OCI-LY1 (cell line): ENCODE measurements around the gene RNF214.
"Not testable (repeated sequence)": the region's sequence is repeated elsewhere in the genome, so short reads cannot be mapped to it uniquely, and the experiment has no call there.

Experiments used
- H2AFZ ChIP-seq: fragments of 200-600 bp; sonication (generic), shearing (Covaris generic); 2 replicates; pipeline ENCODE4 v1.6.0; 2014; ENCODE audit warnings: antibody characterized with exemption, mild to moderate bottlenecking, low read length
- H3F3A ChIP-seq: fragments of 200-600 bp; sonication (generic), shearing (Covaris generic); 2 replicates; pipeline ENCODE4 v1.6.0; 2014; ENCODE audit warnings: mild to moderate bottlenecking, antibody characterized with exemption, low read length, moderate library complexity; ENCODE audit not compliant: insufficient read depth
- H3K27ac ChIP-seq: fragments of 200-600 bp; sonication (generic); 2 replicates; pipeline ENCODE4 v1.5.1; 2014; ENCODE audit warnings: low read length, mixed run types, mild to moderate bottlenecking, low read depth; ENCODE audit not compliant: poor library complexity, severe bottlenecking
- H3K27me3 ChIP-seq: fragments of 200-600 bp; sonication (generic); 2 replicates; pipeline ENCODE4 v1.6.0; 2014; ENCODE audit warnings: antibody characterized with exemption, mild to moderate bottlenecking, low read length, moderate library complexity; ENCODE audit not compliant: insufficient read depth
- H3K36me3 ChIP-seq: fragments of 200-600 bp; sonication (generic); 2 replicates; pipeline ENCODE4 v1.6.1; 2014; ENCODE audit warnings: mild to moderate bottlenecking, antibody characterized with exemption, low read length, moderate library complexity, mixed read lengths; ENCODE audit not compliant: insufficient read depth
- H3K4me1 ChIP-seq: fragments of 200-600 bp; sonication (generic); 2 replicates; pipeline ENCODE4 v1.5.1; 2014; ENCODE audit warnings: mild to moderate bottlenecking, low read length, moderate library complexity; ENCODE audit not compliant: insufficient read depth, severe bottlenecking
- H3K4me2 ChIP-seq: fragments of 200-600 bp; sonication (generic), shearing (Covaris generic); 2 replicates; pipeline ENCODE4 v1.6.1; 2014; ENCODE audit warnings: low read length
- H3K4me3 ChIP-seq: fragments of 200-600 bp; sonication (generic); 2 replicates; pipeline ENCODE4 v1.5.1; 2014; ENCODE audit warnings: low read length, low read depth, mild to moderate bottlenecking, mixed read lengths; ENCODE audit not compliant: poor library complexity, severe bottlenecking
- H3K79me2 ChIP-seq: fragments of 200-600 bp; shearing (Covaris generic); 2 replicates; pipeline ENCODE4 v1.6.1; 2016; ENCODE audit warnings: mixed run types, low read length, mixed read lengths; ENCODE audit not compliant: insufficient read depth
- H3K9ac ChIP-seq: fragments of 200-600 bp; sonication (generic), shearing (Covaris generic); 2 replicates; pipeline ENCODE4 v1.6.1; 2014; ENCODE audit warnings: mild to moderate bottlenecking, low read length, mixed read lengths
- H3K9me2 ChIP-seq: fragments of 200-600 bp; sonication (generic), shearing (Covaris generic); 2 replicates; pipeline ENCODE4 v1.6.1; 2014; ENCODE audit warnings: low read depth, mild to moderate bottlenecking, low read length, mixed read lengths
- H3K9me3 ChIP-seq: fragments of 200-600 bp; shearing (Covaris generic); 2 replicates; pipeline ENCODE4 v1.6.1; 2014; ENCODE audit warnings: low read length, mixed read lengths
- H4K20me1 ChIP-seq: fragments of 200-600 bp; sonication (generic), shearing (Covaris generic); 2 replicates; pipeline ENCODE4 v1.6.0; 2016; ENCODE audit warnings: mild to moderate bottlenecking, low read length; ENCODE audit not compliant: insufficient read depth
- CTCF ChIP-seq: fragments of 200-600 bp; sonication (generic), shearing (Covaris generic); IDR thresholded peaks from 2 replicates; pipeline ENCODE4 v1.5.1; 2017; ENCODE audit warnings: mild to moderate bottlenecking, antibody characterized with exemption, low read length, moderate library complexity, mixed read lengths
- EZH2 ChIP-seq: fragments of 200-600 bp; sonication (generic), shearing (Covaris generic); IDR thresholded peaks from 2 replicates; pipeline ENCODE4 v1.8.0; 2017; ENCODE audit warnings: borderline replicate concordance, mixed run types, mild to moderate bottlenecking, antibody characterized with exemption, low read length, moderate library complexity, mixed read lengths

Gene RNF214

GRCh38 chr11:117209351-117210125, 22.9 kb upstream of the RNF214 start:
- H3K4me2 ChIP-seq, H3K9ac ChIP-seq, H3F3A ChIP-seq, H2AFZ ChIP-seq, H3K4me3 ChIP-seq, H4K20me1 ChIP-seq, H3K27ac ChIP-seq, H3K4me1 ChIP-seq, H3K9me3 ChIP-seq, H3K9me2 ChIP-seq, H3K79me2 ChIP-seq, H3K27me3 ChIP-seq: not testable (repeated sequence)
- H3K36me3 ChIP-seq, result peaks cover 18% of the 10 kb centered on the region; the same call in 1 of the 2 replicates

- Histone ChIP-seq H3K4me1 (no peaks in the 10 kb centered on the region), H4K20me1 (no peaks in the 10 kb centered on the region), H3F3A (no peaks in the 10 kb centered on the region), H3K9me3 (no peaks in the 10 kb centered on the region), H3K27me3 (no peaks in the 10 kb centered on the region), H3K4me3 (no peak overlapping the region), H3K27ac (no peak overlapping the region), H3K36me3 (peaks cover 22% of the 10 kb centered on the region; the same call in 1 of the 2 replicates), H2AFZ (no peak overlapping the region), H3K9me2 (no peaks in the 10 kb centered on the region), H3K79me2 (no peaks in the 10 kb centered on the region), H3K4me2 (no peak overlapping the region), H3K9ac (no peak overlapping the region)
- no peak for TF ChIP-seq CTCF
- TF ChIP-seq EZH2, result no peak
Observed at GRCh38 chr11:117210620-117211019, 21.9 kb upstream of the RNF214 start.

GRCh38 chr11:117212697-117213355, 19.6 kb upstream of the RNF214 start:
- H3K79me2 ChIP-seq, result no peaks in the 10 kb centered on the region

More at GRCh38 chr11:117212697-117213355, 19.6 kb upstream of the RNF214 start:
- TF ChIP-seq EZH2 (no peak), CTCF (no peak)
- no peak overlapping the region for H3K9ac ChIP-seq
- H3K4me2 ChIP-seq, result no peak overlapping the region
- H3F3A ChIP-seq, result no peaks in the 10 kb centered on the region
- H3K36me3 ChIP-seq, result peaks cover 33% of the 10 kb centered on the region
- H3K4me1 ChIP-seq, result no peaks in the 10 kb centered on the region
- H4K20me1 ChIP-seq, result no peaks in the 10 kb centered on the region
- no peaks in the 10 kb centered on the region for H3K27me3 ChIP-seq
- H3K4me3 ChIP-seq, result no peak overlapping the region
- H2AFZ ChIP-seq, result no peak overlapping the region
- H3K9me2 ChIP-seq, result no peaks in the 10 kb centered on the region
- no peaks in the 10 kb centered on the region for H3K9me3 ChIP-seq
- H3K27ac ChIP-seq, result no peak overlapping the region
